ENCODE data around the gene NCAN. TPM values are rescaled to one million over a fixed set of nuclear protein-coding genes. Genes with fewer than 3 reads are reported as not detected.
A peak's percentile ranks its signal among the peaks of the same experiment; 100 is the strongest.

NCAN gene
- total RNA-seq, 1 experiment from 2014 or later: not detected

DNA sequence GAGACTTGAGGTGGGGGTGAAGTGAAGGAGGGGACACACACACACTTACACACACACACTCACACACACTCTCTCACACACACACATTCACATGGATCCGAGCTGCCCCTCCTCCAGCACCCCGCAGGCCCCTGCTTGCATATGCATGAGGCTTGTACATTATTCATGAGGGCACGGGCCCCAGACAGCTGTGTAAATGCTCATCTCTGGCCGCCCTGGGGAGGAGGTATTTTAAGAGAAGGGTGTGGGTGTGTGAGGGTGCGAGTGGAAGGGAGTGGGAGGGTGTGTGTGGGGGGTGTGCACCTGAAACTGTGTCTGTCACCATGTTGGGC lies 2.4 kb downstream of the NCAN start:
- H3K4me3 Mint-ChIP-seq (ENCODE audit: unreplicated experiment): no peak overlapping the region
- no peaks in the 10 kb centered on the region for H3K36me3 Mint-ChIP-seq (ENCODE audit: insufficient read depth, unreplicated experiment)
- intact Hi-C loops (cut with micrococcal nuclease): no loop called here
- H3K27ac Mint-ChIP-seq (ENCODE audit: low read depth, unreplicated experiment): no peak overlapping the region
- H3K9me3 Mint-ChIP-seq (ENCODE audit: unreplicated experiment): no peaks in the 10 kb centered on the region
- CTCF ChIA-PET: interaction anchor here (0.6 to 1.3 kb wide), 3 partner anchors 39 to 128 kb away, joined by 3 read pairs; no protein-coding TSS in a partner anchor
- H3K4me1 Mint-ChIP-seq (ENCODE audit: insufficient read depth, unreplicated experiment): no peaks in the 10 kb centered on the region
- TF ChIP-seq, protein P1, sequence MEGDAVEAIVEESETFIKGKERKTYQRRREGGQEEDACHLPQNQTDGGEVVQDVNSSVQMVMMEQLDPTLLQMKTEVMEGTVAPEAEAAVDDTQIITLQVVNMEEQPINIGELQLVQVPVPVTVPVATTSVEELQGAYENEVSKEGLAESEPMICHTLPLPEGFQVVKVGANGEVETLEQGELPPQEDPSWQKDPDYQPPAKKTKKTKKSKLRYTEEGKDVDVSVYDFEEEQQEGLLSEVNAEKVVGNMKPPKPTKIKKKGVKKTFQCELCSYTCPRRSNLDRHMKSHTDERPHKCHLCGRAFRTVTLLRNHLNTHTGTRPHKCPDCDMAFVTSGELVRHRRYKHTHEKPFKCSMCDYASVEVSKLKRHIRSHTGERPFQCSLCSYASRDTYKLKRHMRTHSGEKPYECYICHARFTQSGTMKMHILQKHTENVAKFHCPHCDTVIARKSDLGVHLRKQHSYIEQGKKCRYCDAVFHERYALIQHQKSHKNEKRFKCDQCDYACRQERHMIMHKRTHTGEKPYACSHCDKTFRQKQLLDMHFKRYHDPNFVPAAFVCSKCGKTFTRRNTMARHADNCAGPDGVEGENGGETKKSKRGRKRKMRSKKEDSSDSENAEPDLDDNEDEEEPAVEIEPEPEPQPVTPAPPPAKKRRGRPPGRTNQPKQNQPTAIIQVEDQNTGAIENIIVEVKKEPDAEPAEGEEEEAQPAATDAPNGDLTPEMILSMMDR (IDR thresholded peaks at IDR 0.05; ENCODE audit: unreplicated experiment): no peak
- POLR2A ChIA-PET: no interaction called here
- no TSS peak for BruUV-seq (replicated peaks)
- no peak for DNase-seq (ENCODE audit: unreplicated experiment)
- H3K27me3 Mint-ChIP-seq (ENCODE audit: insufficient read depth, unreplicated experiment): peaks cover 32% of the 10 kb centered on the region

- CTCF ChIA-PET: interaction anchor here (1.3 kb wide), 1 partner anchor 69 kb away, joined by 3 read pairs; no protein-coding TSS in a partner anchor
- Mint-ChIP-seq H3K27me3 (ENCODE audit: insufficient read depth, unreplicated experiment) (peaks cover 27% of the 10 kb centered on the region), H3K4me3 (ENCODE audit: unreplicated experiment) (no peak overlapping the region), H3K4me1 (ENCODE audit: insufficient read depth, unreplicated experiment) (no peaks in the 10 kb centered on the region), H3K36me3 (ENCODE audit: insufficient read depth, unreplicated experiment) (no peaks in the 10 kb centered on the region), H3K9me3 (ENCODE audit: unreplicated experiment) (no peaks in the 10 kb centered on the region), H3K27ac (ENCODE audit: low read depth, unreplicated experiment) (no peak overlapping the region)
- peak; percentile 39 for DNase-seq (ENCODE audit: unreplicated experiment)
- intact Hi-C loops (cut with micrococcal nuclease): no loop called here
- BruUV-seq (replicated peaks): no TSS peak
- TF ChIP-seq, protein P1 (IDR thresholded peaks at IDR 0.05; ENCODE audit: unreplicated experiment): no peak
- POLR2A ChIA-PET: no interaction called here
Measured at GRCh38 chr19:19214892-19215291, 3.1 kb downstream of the NCAN start.

DNA sequence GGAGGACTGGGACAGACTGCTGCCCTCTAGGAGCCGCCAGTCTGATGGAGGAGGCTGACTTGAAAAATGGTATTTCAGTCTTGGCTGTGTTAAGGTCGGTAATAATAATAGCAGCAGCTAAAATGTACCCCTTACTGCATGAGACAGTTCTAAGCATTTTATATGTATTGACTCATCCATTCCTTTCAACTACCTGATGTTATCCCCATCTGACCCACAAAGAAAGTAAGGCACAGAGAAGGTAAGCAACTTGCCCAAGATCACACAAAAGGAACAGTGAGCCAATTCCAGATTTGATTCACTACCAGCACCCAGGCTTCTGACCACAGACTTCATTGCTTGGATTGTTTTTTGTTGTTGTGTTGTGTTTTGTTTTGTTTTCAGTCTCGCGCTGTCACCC lies 4.0 kb downstream of the NCAN start:
- Mint-ChIP-seq H3K4me3 (ENCODE audit: unreplicated experiment) (no peak overlapping the region), H3K4me1 (ENCODE audit: insufficient read depth, unreplicated experiment) (no peaks in the 10 kb centered on the region), H3K27me3 (ENCODE audit: insufficient read depth, unreplicated experiment) (peaks cover 21% of the 10 kb centered on the region), H3K9me3 (ENCODE audit: unreplicated experiment) (no peaks in the 10 kb centered on the region), H3K36me3 (ENCODE audit: insufficient read depth, unreplicated experiment) (no peaks in the 10 kb centered on the region), H3K27ac (ENCODE audit: low read depth, unreplicated experiment) (no peak overlapping the region)
- DNase-seq (ENCODE audit: unreplicated experiment): no peak
- intact Hi-C loops (cut with micrococcal nuclease): no loop called here
- no TSS peak for BruUV-seq (replicated peaks)
- TF ChIP-seq, protein P1 (IDR thresholded peaks at IDR 0.05; ENCODE audit: unreplicated experiment): no peak
- ChIA-PET POLR2A (no interaction called here), CTCF (no interaction called here)

DNA sequence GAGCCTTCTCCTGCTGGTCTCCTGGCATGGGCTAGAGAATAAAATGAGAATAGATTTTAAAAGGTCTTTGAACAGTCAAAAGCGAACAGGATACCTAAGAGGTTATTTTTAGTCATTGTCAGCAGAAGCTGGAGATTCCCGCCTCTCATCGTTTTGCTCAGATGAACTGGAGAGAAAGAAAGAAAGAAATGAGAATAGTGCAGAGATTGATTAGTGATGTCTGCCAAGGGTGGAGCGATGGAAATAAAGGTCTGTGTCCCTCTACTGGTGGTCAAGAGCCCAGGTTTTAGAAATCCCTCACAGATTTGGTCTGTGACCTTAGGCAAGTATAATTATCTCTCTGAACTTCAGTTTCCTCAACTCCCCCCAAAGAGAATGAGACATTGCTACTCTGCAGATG lies 5.3 kb downstream of the NCAN start:
- Mint-ChIP-seq H3K36me3 (ENCODE audit: insufficient read depth, unreplicated experiment) (no peaks in the 10 kb centered on the region), H3K9me3 (ENCODE audit: unreplicated experiment) (no peaks in the 10 kb centered on the region), H3K4me3 (ENCODE audit: unreplicated experiment) (no peak overlapping the region), H3K27me3 (ENCODE audit: insufficient read depth, unreplicated experiment) (peaks cover 21% of the 10 kb centered on the region), H3K27ac (ENCODE audit: low read depth, unreplicated experiment) (no peak overlapping the region), H3K4me1 (ENCODE audit: insufficient read depth, unreplicated experiment) (no peaks in the 10 kb centered on the region)
- BruUV-seq (replicated peaks): no TSS peak
- DNase-seq (ENCODE audit: unreplicated experiment): peak; percentile 42
- ChIA-PET POLR2A (no interaction called here), CTCF (no interaction called here)
- TF ChIP-seq, protein P1 (IDR thresholded peaks at IDR 0.05; ENCODE audit: unreplicated experiment): no peak
- intact Hi-C loops (cut with micrococcal nuclease): no loop called here

Measured in MCF 10A (cell line).